ENCODE results near the gene ACSF2.

ACSF2 gene

GRCh38 chr17:50425682-50426471 is at the start of gene ACSF2:
Gene ACSF2 (plus strand): TSS chr17:50426218. CDS start chr17:50426262, 44 bp downstream.
- TF ChIP-seq POLR2A (IDR thresholded peaks at IDR 0.05; ENCODE audit: low read depth, low read length), result peak; percentile 51
- FAIRE-seq, result no peak
- peak; percentile 89 for DNase-seq (ENCODE audit: insufficient read length, low spot score)

- TF ChIP-seq POLR2A (IDR thresholded peaks at IDR 0.05; ENCODE audit: low read depth, low read length), result no peak
- DNase-seq (ENCODE audit: insufficient read length, low spot score) (no peak), FAIRE-seq (no peak)
Observed at GRCh38 chr17:50379351-50380132, 46.5 kb upstream of the ACSF2 start.

GRCh38 chr17:50380369-50381259 is 45.4 kb upstream of the ACSF2 start:
- TF ChIP-seq POLR2A (IDR thresholded peaks at IDR 0.05; ENCODE audit: low read depth, low read length), result no peak
- FAIRE-seq (no peak), DNase-seq (ENCODE audit: insufficient read length, low spot score) (no peak)

- DNase-seq (ENCODE audit: insufficient read length, low spot score) (no peak), FAIRE-seq (no peak)
- TF ChIP-seq POLR2A (IDR thresholded peaks at IDR 0.05; ENCODE audit: low read depth, low read length), result no peak
Observed at GRCh38 chr17:50381260-50381815, 44.7 kb upstream of the ACSF2 start.

GRCh38 chr17:50381920-50382319 is 44.1 kb upstream of the ACSF2 start:
- TF ChIP-seq POLR2A (IDR thresholded peaks at IDR 0.05; ENCODE audit: low read depth, low read length), result no peak
- FAIRE-seq (no peak), DNase-seq (ENCODE audit: insufficient read length, low spot score) (no peak)

- DNase-seq (ENCODE audit: insufficient read length, low spot score) (no peak), FAIRE-seq (no peak)
- TF ChIP-seq POLR2A (IDR thresholded peaks at IDR 0.05; ENCODE audit: low read depth, low read length), result no peak
Observed at GRCh38 chr17:50382931-50383330, 43.1 kb upstream of the ACSF2 start.

GRCh38 chr17:50386510-50386909 is 39.5 kb upstream of the ACSF2 start:
- TF ChIP-seq POLR2A (IDR thresholded peaks at IDR 0.05; ENCODE audit: low read depth, low read length), result no peak
- DNase-seq (ENCODE audit: insufficient read length, low spot score), result no peak
- FAIRE-seq, result no peak

GRCh38 chr17:50388728-50389127 is 37.3 kb upstream of the ACSF2 start:
- TF ChIP-seq POLR2A (IDR thresholded peaks at IDR 0.05; ENCODE audit: low read depth, low read length), result no peak
- FAIRE-seq, result no peak
- DNase-seq (ENCODE audit: insufficient read length, low spot score), result no peak

GRCh38 chr17:50389534-50389933 is 36.5 kb upstream of the ACSF2 start:
- DNase-seq (ENCODE audit: insufficient read length, low spot score), result no peak
- FAIRE-seq, result no peak
- TF ChIP-seq POLR2A (IDR thresholded peaks at IDR 0.05; ENCODE audit: low read depth, low read length), result no peak

- no peak for TF ChIP-seq POLR2A (IDR thresholded peaks at IDR 0.05; ENCODE audit: low read depth, low read length)
- FAIRE-seq, result no peak
- no peak for DNase-seq (ENCODE audit: insufficient read length, low spot score)
Observed at GRCh38 chr17:50392621-50393020, 33.4 kb upstream of the ACSF2 start.

- FAIRE-seq, result no peak
- TF ChIP-seq POLR2A (IDR thresholded peaks at IDR 0.05; ENCODE audit: low read depth, low read length), result no peak
- no peak for DNase-seq (ENCODE audit: insufficient read length, low spot score)
Observed at GRCh38 chr17:50393700-50394099, 32.3 kb upstream of the ACSF2 start.

GRCh38 chr17:50394711-50395110 is 31.3 kb upstream of the ACSF2 start:
- no peak for FAIRE-seq
- DNase-seq (ENCODE audit: insufficient read length, low spot score), result no peak
- TF ChIP-seq POLR2A (IDR thresholded peaks at IDR 0.05; ENCODE audit: low read depth, low read length), result no peak

- FAIRE-seq, result no peak
- peak; percentile 38 for DNase-seq (ENCODE audit: insufficient read length, low spot score)
- TF ChIP-seq POLR2A (IDR thresholded peaks at IDR 0.05; ENCODE audit: low read depth, low read length), result no peak
Observed at GRCh38 chr17:50396261-50397110, 29.5 kb upstream of the ACSF2 start.

Measured in H54 (cell line).